ENCODE data around the gene KMT5C.
A peak's percentile ranks its signal among the peaks of the same experiment; 100 is the strongest.
"Not testable (repeated sequence)": the region's sequence is repeated elsewhere in the genome, so short reads cannot be mapped to it uniquely, and the experiment has no call there.

The KMT5C gene

DNA sequence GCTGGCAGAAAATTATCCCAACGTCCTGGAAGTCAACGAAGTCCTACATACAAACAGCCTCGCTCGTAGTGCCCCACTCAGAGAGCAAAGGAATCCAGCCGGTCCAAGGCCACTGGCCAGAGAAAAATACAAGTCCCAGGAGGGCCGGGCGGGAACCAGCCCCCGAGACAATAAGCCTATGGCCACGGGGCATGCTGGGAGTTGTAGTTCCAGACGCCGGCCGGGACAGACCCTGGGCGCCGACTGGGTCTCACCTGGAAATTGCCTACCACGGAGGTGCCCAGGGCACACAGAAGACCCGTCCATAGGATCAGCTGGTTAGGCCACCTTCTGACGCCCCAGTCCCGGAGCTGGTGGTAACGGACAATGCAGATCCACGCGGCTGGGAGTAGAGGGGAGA is 19.9 kb upstream of the KMT5C start:
- no peak for DNase-seq (ENCODE audit: low spot score)

DNA sequence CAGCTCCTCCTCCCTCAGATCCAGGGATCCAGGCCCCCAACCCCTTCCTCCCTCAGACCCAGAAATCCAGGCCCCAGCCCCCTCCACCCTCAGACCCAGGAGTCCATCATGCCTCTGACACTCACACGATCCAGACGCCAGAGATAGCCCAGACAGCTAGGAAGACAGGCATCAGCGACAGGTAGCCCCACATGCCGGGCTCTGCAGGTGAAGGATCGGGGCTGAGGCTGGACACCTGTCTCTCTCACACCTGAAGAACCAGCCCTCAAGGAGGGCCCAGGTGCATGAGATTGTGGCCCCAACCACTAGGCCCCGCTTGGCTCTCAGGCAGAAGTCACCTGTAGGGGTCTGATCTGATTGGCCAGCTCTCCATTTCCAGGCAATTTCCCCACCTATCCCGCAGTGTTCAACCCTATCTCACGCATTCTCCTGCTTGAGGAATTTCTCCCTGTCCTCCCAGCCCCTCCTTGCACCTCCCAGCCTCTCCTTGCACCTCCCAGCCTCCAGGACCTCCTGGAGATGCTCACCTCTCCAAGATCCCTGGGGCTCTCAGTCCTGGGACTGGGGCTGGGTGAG is 18.7 kb upstream of the KMT5C start:
- DNase-seq (ENCODE audit: low spot score) = no peak

DNA sequence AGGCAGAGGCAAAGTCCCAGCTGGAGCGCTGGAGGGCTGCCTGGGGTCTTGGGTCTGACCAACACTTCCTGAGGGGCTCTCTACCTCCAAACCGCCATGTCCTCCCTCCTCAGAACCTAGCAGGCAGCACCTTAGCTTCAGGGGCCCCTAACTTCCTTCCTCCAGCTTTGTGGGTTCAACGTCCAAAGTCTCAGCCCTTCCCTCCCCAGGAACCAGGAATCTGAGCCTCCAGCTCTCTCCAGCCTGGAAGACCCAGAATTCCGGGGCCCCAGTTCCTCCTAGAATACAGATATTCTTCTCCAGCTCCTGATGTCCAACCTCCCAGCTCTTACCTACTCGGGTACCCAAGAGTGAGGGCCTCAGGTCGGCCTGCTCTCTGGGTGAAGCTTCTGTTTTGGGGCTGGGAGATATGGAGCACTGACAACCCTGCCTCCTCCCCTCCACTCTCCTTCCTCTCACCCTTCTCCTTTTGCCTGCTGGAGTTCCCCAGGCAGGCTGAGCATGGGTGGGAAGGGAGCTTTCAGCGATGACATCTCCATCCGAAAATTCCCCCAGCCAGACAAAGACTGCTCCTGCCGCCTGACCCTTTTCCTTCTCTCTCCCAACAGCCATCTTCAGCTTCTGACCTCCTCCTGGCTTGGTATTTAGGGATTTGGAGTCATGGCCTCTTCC is 18.1 kb upstream of the KMT5C start:
- DNase-seq (ENCODE audit: low spot score) = no peak

DNA sequence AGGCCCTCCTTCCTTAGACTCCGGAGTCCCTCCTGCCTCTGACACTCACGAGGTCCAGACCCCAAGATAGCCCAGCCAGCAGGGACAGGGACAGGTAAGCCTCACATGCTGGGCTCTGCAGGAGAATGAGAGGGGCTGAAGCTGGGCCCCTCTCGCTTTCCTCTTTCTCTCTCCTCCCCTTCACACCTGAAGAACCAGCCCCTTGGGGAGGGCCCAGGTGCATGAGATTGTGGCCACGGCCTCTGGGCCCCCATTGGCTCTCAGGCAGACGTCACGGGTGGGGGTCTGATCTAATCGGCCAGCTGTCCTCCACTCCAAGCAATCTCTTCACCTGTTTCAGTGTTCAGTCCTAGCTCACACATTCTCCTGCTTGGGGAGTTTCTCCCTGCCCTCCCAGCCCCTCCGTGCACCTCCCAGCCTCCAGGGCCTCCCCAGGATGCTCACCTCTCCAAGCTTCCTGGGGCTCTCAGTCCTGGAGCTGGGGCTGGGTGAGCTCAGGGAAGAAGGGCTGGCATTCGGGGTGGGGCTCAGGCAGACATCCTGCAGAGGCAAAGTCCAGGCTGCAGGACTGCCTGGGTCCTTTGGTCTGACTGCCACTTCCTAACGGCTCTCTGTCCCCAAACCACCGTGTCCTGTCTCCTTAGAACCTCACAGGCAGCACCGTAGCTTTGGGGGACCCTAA is 17.3 kb upstream of the KMT5C start:
- no peak for DNase-seq (ENCODE audit: low spot score)

DNA sequence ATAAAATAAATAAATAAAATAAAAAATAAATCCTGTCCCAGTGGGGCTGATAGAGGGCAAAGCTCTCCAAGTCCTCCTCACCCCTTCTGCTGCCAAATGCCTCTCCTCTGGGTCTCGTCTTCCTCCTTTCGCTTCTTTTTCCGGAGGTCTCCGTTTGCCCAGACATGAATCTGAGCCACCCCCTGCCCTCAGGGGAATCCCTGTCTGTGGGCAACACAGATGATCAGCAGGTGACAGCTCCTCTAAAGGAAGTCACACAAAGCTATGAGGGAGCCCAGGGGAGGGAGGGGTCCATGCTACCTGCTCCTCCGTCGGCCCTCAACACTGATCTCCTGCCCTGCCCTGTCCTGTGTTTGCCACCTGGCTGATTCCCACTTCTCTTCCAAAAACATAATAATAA is 15.0 kb upstream of the KMT5C start:
- no peak for DNase-seq (ENCODE audit: low spot score)

DNA sequence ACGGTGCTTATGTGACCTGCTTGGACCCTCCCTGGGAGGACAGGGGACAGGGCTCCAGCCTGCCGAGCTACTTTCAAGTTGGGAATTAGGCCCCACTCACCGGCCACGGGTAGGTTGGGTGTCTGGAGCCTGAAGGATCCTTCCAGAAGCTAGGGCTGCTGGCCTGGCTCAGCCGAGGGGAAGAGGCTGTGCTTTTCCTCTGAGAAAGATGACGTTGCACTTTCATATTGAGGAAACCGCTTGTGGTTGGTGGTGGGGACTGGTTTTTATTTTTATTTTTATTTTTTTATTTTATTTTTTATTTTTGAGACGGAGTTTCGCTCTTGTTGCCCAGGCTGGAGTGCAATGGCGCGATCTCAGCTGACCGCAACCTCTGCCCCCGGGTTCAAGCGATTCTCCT is 14.5 kb upstream of the KMT5C start, which contains the start of gene TMEM150B:
Gene TMEM150B (minus strand): TSS at position 170 of the 400 bp plus-strand sequence. CDS start 4,305 bp downstream, outside the sequence.
- no peak for DNase-seq (ENCODE audit: low spot score)

DNA sequence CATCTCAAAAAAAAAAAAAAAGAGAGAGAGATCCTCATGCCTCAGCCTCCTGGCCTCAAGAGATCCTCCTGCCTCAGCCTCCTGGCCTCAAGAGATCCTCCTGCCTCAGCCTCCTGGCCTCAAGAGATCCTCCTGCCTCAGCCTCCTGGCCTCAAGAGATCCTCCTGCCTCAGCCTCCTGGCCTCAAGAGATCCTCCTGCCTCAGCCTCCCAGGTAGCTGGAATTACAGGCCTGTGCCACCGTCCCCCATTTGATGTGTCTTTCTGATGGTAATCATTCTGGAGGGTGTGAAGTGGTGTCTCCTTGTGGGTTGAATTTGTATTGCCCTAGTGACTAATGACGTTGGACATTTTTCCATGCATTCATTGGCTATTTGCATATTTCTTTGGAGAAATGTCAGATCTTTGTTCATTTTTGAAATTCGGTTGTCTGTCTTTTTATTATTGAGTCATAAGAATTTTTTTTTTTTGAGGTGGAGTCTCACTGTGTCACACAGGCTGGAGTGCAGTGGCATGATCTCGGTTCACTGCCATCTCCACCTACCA is 10.8 kb upstream of the KMT5C start:
- not testable (repeated sequence) for DNase-seq (ENCODE audit: low spot score)

DNA sequence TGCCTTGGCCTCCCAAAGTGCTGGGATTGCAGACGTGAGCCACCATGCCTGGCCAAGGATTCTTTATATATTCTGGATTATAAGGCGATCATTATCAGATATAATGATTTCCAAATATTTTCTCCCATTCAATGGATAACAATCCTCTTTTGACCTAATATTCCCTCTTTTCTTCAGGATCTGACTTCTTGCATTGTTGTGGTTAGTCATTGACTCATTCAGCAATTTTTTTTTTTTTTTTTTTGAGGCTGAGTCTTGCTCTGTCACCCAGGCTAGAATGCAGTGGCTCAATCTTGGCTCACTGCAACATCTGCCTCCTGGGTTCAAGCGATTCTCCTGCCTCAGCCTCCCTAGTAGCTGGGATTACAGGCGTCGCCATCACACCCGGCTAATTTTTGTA is 9.9 kb upstream of the KMT5C start:
- not testable (repeated sequence) for DNase-seq (ENCODE audit: low spot score)

DNA sequence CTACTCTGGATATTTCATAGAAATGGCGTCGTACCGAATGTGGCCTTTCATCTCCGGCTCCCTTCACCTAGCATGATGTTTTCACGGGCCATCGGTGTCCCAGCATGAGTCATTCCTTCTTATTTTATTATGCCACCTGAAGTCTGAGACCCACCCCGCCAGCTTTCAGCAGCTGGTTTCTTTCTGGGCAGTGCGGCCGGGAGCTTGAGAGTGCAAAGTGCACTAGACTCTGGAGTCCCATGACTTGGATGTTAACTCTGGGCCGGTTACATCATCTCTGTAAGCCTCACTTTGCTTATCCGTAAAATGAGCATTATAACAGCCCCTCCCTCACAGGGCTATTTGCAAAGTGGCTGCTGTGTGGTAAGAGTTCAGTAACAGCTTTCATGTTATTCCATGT is 5.8 kb upstream of the KMT5C start:
- DNase-seq (ENCODE audit: low spot score) = no peak

DNA sequence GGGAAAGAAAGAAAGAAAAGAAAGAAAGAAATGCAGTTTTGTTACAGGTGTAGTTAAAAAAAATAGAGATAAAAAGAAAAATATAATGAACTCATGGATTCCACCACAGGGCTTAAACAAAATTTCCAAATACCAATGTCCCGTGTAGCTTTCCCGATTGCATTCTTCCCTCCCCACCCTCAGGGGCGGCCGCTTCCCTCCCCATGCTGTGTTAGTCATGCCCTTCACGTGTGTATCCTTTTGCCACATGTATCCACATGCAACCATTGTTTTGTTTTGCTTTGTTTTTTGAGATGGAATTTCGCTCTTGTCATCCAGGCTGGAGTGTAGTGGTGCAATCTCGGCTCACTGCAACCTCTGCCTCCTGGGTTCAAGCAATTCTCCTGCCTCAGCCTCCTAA is 3.6 kb upstream of the KMT5C start:
- no peak for DNase-seq (ENCODE audit: low spot score)

DNA sequence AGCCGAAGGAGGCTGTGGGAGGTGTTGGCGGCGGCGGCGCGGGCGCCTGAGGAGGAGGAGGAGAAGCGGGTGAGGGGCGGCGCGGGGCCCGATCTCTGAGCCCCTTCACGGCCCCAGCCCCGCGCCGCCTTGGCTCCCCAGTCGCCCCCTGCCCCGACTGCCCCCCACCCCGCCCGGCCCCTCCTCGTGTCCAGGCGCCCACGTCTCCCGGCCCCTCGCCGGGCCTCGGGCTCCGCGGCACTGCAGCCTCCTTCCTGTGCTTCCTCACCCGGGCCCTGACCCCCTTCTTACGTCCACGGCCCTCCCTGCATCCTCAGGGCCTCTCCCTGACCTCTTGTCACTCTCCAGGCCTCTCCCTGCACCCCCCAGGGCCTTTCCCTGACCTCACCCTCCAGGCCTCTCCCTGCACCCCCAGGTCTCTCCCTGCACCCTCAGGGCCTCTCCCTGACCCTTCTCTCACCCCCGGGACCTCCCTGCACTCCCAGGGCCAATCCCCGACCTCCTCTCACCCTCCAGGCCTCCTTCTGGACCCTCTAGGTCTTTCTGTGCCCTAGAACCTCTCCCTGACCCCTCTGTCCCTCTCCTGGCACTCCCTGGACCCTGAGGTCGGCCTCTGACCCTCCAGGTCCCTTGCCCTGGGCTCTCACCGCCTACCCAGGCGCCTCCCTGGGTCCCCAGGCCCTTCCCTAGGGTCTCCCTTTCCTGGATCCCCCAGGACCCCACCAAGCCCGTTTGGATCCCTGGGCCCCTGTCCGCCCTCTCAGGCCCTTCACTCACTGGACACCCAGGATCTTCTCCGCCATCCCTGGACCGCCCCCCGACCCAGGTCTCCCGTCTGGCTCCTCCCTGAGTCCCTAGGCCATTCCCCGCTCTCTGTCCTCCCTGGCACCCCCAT is 460 bp downstream of the KMT5C start:
- DNase-seq (ENCODE audit: low spot score) = no peak

DNA sequence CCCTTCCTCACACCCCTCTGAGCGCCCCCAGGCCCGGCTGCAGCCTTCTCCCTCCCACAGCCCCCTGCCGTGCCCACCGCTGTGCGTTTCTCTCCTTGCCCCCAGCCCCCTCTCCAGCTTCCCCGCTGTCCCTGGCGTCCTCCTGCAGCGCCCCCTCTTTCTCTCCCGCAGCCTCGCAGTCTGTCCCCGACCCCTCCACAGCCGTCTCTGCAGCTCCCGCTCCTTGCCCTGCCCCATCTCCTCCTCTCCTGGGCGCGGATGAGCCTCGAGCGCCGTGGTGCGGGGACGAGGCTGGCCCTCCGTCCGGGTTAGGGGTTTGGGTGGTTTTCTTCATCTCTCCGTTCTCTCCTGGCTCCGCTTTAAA is 1.1 kb downstream of the KMT5C start:
- no peak for DNase-seq (ENCODE audit: low spot score)

DNA sequence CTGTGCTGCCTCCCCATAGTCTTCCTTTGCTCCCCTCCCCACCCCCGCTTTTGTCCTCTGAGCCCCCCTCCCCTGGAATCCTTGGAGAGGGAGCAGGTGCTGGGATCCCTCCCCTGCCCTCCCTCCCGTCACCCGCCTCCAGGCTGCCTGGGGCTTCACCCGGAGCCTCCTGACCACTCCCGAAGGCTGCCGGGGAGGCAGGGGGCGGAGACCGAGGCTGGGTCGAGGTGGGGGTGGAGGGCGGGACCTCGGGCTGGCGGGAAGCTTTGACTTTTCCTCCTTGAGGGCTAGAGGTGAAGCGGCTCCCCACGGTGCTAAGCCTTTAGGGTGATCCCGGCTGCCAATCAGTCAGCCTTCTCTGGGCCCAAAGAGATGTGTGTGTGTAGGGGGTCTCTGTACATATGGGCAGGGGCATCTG is 1.5 kb downstream of the KMT5C start:
- peak; percentile 38 for DNase-seq (ENCODE audit: low spot score)

DNA sequence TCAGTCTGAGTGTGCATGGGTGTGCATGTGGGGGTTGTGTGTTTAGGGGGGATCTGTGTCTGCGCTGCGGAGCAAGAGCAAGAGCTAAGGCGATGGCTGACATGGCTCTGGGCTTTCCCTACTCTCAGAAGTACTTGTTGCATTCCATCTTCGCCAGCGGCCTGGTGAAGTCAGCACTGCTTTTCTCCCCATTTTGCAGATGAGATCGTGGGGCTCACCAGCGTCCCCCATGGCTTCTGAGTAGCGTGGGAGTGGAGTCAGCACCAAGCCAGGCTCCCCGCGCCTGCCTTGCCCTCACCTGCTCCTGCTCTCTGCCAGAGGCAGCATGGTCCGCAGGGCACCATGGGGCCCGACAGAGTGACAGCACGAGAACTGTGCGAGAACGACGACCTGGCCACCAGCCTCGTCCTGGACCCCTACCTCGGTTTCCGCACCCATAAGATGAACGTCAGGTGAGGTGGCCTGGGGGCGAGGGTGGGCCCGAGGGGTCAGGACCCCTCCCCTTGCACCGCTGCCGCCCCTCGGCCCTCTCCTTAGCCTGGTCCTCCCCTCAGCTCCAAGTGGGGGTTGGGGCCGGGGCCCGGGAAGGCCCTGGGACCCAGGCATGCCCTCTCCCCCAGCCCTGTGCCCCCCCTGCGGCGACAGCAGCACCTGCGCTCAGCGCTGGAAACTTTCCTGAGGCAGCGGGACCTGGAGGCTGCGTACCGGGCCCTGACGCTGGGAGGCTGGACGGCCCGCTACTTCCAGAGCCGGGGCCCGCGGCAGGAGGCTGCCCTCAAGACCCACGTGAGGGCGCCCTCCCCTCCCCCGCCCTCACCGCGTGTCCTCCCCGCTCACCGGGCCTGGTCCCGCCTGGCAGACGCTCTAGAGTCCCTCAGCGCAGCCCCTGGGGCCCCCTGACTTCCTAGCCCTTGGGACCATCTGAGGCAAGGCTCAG is 2.2 kb downstream of the KMT5C start:
- DNase-seq (ENCODE audit: low spot score) = no peak

DNA sequence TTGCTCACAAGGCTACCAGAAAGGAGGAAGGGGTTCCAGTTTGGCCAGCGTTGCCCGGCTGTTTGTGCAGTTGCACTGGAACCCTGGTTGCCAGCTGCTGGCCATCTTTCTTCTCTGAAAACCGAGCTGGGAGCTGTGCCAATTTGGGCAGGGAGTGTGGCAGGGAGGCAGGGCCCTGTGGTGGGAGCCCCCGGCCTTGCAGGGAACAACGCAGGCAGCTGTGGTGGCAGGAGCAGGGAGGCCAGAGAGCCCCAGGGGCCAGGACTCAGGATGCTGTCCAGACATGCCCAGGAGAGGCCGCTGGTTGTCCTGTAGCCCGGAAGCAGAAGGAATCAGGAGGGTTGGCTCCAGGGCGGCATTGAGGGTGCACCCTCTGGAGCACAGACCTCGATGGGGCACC is 4.8 kb downstream of the KMT5C start:
- DNase-seq (ENCODE audit: low spot score) = no peak

DNA sequence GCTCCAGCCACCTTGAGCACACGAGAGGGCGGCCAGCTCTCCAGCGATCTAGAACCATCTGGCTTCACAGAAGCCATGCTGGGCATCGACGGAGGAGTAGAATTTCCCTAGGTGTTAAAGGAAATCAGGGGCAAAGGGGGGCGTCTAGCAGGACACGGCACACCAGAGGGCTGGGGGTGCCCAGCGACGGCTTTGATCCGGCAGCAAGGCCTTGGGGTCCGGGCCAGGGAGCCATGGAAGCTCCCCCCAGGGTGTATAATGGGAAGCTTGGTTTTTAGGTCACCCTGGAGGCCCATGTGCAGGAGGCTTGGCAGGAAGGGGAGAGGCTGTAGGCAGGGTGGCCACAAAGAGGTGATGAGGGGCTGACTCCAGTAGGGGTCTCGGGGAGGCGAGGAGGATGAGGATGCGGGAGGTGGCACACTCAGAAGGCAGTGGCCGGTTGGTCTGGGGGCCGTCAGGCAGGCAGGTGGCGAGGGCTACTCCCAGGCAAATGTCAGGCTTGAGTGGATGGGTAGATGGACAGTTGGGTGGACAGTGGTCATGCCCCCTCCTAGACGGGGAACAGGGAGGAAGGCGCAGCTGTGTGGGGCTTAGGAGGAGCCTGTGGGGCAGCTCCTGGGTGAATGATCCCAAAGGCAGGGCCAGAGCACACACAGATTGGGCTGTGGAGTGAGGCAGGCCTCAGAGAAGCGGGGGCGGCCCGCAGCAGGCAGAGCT is 5.6 kb downstream of the KMT5C start:
- DNase-seq (ENCODE audit: low spot score) = no peak

DNA sequence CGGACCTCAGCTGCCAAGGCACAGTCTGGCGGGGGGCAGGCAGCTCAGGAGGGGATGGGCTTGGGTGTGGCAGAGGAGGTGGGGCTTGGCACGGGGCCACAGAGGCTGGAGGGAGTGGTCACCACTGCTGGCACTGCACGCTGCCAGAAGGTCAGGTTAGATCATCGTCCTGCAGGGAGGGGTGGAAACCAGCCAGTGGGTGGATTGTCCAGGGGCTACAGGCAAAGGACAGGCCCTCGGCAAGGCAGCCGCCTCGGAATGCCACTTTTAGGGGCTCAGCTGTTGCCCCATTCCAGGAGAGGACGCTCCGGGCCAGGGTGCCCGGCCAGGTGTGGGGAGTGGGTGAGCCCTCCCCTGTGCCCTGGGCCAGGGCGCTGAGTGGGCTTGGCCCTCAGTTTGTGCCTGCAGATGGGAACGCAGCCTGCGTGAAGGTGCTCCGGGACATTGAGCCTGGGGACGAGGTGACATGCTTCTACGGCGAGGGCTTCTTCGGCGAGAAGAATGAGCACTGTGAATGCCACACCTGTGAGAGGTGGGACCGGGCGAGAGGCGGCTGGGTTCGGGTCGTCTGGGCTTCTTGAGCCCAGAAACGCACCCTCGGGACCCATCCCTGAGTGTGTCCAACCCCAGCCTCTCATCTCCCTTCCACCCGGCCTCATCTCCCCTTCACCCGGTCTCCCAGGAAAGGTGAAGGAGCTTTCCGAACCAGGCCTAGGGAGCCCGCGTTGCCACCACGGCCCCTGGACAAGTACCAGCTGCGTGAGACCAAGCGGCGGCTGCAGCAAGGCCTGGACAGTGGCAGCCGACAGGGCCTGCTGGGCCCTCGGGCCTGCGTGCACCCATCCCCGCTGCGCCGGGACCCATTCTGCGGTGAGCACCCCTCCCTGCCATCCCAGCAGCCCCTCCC is 6.4 kb downstream of the KMT5C start:
- no peak for DNase-seq (ENCODE audit: low spot score)

DNA sequence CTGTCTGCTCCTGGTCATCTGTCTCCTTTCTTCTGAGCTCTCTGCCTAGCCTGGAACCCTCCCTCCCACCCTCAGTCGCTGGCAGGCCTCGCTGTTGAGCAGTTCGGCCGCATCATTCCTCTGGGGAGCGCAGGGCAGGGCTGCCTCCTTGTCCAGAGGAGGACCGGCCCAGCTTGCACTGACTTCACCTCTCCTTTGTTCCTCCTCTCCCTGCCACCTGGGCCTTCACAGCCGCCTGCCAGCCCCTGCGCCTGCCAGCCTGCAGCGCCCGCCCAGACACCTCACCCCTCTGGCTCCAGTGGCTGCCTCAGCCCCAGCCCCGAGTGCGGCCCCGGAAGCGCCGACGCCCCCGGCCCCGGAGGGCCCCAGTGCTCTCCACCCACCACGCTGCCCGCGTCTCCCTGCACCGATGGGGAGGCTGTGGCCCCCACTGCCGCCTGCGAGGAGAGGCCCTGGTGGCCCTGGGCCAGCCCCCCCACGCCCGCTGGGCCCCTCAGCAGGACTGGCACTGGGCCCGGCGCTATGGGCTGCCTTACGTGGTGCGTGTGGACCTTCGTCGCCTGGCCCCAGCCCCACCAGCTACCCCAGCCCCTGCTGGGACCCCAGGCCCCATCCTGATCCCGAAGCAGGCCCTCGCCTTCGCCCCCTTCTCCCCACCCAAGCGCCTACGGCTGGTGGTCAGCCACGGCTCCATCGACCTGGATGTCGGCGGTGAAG is 7.2 kb downstream of the KMT5C start:
- DNase-seq (ENCODE audit: low spot score) = no peak

All from CD4-positive, alpha-beta T cell treated with Interleukin-6 at 100 ng/mL for 8 hours (primary cell).